ENCODE results near the gene GLTPD2.
"Not testable (repeated sequence)": the region's sequence is repeated elsewhere in the genome, so short reads cannot be mapped to it uniquely, and the experiment has no call there.

The GLTPD2 gene

DNA sequence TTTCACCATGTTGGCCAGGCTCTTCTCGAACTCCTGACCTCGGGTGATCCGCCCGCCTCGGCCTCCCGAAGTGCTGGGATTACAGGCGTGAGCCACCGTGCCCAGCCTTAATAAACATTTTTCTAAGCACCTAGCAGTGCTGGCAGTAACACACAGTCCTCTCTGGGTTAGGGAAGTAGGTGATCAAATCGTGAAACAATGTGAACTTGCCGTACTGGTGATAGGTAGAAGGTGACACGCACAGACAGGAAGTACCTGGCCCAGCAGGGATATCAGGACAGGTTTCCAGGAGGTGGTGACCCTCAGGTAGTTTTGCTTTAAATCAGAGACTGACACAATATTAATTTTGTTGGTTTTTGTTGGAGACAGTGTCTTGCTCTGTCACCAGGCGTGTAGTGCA lies 22.7 kb downstream of the GLTPD2 start:
- DNase-seq = no peak

DNA sequence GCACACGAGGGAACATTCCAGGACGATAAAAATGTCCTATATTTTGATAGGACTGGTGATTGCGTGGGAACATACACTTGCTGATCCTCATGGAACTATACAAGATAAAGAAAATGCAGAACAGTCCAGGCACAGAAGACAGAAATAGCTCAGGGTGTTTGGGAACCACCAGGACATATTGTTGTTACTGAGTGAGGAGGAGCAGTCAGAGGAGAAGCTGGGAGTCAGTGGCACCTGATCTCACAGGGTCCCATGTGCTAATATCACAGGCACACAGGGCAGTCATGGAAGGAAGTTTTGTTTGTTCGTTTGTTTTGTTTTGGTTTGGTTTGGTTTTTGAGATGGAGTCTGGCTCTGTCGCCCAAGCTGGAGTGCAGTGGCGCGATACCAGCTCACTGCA lies 23.9 kb downstream of the GLTPD2 start:
- DNase-seq = no peak

DNA sequence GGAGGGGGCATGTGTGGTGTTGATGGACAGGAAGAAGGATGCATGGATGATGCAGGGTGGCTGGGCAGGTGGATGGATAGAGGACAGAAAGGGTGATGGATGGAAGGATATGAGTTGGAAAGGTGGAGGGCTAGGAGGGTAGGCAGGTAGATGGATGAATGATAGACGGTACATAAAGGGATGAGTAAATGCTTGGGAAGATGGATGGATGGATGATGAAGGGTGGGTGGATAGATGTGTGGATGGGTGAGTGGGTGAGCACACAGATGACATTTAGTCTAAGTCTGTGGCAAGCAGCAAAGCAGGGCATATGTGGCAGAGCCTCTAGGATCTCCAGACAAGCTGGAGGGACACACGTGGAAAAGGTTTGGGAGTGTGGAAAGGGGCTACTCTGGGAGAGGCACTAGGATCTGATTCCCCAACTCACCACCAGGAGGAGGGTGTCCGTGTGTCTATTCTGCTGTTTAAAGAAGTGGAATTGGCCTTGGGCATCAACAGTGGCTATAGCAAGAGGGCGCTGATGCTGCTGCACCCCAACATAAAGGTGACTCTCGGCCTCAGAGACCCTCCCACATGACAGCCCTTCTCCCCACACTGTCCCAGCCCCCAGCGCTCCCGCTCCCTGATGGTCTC lies 26.4 kb downstream of the GLTPD2 start:
- no peak for DNase-seq

DNA sequence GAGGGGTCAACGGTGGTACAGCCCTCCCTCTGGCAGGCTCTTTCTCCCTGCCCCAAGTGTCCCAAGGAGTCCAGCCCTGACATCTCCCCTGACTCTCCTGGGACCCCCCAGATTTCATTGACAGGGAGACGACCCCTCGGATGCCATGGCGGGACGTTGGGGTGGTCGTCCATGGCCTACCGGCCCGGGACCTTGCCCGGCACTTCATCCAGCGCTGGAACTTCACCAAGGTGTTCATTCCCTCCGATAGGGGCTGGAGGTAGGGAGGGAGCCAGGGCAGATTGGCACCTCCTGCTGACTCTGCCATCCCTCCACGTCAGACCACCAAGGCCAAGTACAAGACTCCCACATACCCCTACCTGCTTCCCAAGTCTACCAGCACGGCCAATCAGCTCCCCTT lies 28.1 kb downstream of the GLTPD2 start:
- DNase-seq = no peak

DNA sequence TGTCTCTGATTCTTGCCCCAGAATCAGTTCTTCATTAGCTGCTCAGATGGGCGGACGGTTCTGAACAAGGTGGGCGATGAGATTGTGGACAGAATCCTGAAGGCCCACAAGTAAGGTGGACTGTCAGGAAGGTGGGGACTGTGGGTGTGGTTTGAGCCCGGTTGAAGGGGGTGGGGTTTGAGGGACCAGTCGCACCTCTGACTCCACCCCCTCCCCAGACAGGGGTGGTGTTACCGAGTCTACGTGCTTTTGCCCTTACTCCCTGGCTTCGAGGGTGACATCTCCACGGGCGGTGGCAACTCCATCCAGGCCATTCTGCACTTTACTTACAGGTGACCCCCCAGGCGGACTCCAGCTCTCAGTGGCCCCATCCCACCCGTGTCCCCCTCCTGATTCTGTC lies 29.5 kb downstream of the GLTPD2 start:
- DNase-seq = no peak

DNA sequence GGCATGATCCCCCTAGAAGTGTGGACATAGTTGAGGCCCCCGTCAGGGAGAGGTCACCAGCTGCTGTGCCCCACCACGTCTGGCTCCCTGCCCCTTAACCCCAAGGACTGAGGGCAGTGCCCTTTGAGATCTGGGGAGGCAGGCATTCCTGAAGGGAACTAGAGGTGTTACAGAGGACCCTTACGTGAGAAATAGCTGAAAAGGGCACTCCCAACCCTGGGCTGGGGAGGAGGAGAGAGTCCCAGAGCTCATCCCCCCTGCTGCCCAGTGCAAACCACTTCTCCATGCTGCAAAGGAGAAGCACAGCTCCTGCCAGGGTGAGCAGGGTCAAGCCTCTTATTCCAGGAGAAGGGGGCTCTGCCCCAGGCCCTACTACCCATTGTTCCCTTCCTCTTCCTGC lies 34.1 kb downstream of the GLTPD2 start:
- DNase-seq = no peak

DNA sequence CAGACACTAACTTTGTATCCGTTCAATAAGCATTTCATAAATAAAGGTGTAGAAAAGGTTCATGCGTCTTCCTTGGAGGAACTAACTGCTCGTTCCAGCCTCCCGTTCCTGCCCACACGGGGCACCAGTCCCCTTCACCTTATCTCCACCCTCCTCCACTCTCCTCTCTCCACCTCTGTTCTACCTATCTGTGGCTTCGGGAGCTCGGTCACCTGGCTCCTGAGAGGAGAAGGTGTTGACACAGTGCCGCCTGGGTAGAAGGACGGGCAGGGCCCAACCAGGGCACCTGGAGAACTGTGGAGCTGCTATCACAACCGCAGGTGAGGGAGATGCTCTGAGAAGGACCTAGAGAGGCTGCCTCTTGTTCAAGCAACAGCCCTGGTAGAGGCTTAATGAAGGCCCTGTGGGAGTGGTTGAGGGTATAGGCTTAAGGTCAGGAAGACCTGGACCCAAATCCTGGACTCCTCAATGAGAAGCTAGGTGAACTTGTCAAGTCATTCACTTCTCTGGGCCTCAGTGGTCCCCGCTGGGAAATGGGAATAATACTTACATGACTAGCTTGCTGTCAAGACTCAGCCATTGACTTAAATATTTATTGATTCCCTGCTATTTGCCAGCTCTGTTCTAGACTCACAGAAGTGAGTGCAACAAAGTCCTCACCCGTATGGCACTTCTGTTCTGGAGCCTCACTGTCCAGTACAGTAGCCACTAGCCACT lies 34.8 kb downstream of the GLTPD2 start:
- DNase-seq = no peak

DNA sequence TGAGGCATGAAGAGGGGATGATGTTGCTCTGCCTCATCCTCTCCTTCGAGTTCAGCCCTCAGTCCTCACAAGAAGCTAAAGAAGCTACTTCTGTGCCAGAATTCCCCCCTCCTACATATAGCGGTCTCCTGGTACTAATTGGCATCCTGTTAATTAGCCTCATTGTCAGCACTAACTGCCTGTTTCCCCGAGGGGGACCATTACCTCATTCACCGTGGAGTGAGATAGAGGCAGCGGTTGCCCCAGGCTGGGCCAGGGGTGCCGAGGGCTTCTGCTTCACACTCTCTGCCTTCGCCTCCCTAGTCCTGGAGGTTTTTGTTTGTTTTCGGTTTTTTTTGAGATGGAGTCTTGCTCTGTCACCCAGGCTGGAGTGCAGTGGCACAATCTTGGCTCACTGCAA lies 38.6 kb downstream of the GLTPD2 start:
- DNase-seq = no peak

DNA sequence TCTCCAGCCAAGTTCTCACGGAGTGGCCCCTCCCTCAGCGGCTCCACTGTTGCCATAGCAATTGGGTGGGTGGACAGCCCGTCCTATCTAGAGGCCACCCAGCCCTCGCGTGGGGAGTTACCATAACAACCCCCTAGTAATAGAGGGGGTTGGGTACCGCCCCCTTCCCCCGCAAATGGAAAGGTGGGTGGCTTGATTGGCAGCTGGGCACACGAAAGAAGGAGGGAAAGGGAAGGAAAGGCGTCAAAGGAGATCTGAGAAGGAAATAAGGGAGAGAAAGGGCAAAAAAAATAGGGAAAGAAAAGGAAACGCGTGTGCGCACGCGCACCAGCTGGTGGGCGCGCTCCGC lies 44.0 kb downstream of the GLTPD2 start:
- not testable (repeated sequence) for DNase-seq

DNA sequence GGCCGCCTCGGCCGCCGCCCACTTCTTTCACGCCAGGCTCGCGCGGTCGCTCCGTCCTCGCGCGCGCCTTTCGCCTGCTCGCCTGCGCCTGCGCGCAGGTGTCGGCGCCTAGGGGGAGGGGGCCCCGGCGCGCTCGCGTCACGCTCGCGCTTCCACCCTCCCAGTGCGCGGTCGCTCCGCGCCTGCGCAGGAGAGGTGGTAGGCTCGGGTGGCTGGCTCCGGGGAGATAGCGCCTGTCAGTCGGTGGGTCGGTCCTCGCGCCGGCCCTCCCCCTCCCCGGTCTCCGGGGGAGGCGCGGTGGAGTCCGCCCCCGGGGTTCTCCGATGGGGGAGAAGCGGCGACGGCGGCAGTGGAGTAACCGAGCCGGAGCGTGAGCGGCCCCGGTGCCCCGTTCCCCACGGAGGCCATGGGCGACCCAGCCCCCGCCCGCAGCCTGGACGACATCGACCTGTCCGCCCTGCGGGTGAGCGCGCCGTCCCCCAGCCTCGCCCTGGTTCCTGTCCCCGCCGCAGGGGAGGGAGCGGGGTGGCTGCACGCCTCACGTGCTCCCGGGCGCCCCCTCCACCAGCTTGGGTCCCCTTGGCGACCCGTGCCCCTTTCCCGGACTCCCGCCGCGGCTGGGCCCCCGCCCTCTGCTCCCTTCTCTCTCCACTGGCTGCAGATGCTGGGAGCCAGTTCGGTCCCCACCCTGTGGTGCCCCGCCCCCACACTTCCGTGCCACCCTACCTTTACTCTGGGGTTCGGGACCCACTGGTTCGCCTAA lies 44.6 kb downstream of the GLTPD2 start, which contains the start of gene MINK1:
Gene MINK1, plus strand, starts transcription at position 163 of the 763 bp plus-strand sequence. Its CDS starts 244 bp downstream, at position 407.
- DNase-seq = peak; percentile 95

DNA sequence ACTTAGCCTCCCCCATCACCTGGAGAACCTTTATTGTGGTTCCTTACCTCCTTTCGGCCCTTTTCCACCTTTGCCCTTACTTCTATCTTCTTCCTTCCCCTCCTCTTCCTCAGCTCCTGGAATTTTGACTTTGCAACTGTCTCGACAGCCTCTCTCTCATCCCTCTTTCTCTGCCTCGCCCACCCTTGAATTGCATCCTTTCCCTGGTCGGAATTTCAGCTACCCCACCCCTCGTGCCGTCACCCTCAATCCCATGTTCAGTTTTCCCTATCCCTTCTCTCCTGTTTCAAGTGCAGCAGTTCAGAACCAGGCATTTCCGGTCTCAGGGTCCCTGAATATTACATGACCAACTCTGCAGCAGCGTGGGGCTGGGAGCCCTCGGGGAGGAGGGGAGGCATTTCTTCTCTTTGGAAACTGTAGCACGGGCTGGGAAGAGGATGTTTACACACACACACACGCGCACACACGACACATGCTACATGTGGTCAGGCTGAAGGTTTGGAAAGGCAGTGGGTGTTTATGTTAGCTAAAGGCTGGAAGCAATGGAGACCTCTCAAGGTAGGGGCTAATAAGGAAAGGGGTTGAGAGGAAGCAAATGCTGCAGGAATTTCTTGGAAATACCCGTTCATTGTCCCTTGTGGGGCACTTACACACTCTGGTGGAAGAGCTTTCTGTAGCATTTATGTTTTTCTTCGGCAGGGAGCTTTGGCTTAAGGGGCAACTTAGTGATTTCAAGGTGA lies 45.3 kb downstream of the GLTPD2 start:
- peak; percentile 22 for DNase-seq

DNA sequence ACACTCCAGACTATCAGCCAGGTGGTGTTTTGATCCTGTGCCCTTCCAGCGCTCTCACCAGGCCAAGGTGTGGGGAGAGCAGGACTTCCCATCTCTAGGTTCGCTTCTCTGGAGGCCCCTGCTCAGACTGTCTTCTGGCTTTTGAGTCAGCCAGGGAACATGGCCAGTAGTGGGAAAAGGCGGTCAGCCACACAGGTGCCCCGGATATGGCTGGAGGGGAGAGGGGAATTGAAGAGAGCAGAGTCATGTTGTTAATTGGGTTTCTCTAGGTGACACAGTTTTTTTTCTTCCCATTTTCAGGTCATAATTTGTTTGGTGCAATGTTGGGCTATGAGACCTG lies 45.9 kb downstream of the GLTPD2 start:
- no peak for DNase-seq

DNA sequence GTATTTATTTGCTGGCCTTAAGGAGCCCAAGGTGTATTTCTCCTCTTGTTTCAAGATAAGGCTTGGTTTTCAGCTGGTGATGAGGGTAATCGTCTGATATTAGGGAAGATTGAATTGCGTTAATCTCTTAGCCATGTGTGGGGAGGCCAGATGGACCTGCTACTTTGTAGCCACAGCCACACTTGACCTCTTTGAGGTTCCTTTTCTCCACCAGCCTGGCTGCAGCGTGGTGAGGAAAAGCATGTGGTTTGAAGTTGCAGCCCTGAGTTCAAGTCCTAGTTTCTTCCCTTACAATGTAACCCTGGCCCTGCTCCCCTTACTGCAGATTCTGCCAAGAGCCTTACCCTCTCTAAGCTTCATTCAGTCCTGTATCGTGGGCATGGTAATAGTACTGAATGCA lies 47.5 kb downstream of the GLTPD2 start:
- DNase-seq = no peak

DNA sequence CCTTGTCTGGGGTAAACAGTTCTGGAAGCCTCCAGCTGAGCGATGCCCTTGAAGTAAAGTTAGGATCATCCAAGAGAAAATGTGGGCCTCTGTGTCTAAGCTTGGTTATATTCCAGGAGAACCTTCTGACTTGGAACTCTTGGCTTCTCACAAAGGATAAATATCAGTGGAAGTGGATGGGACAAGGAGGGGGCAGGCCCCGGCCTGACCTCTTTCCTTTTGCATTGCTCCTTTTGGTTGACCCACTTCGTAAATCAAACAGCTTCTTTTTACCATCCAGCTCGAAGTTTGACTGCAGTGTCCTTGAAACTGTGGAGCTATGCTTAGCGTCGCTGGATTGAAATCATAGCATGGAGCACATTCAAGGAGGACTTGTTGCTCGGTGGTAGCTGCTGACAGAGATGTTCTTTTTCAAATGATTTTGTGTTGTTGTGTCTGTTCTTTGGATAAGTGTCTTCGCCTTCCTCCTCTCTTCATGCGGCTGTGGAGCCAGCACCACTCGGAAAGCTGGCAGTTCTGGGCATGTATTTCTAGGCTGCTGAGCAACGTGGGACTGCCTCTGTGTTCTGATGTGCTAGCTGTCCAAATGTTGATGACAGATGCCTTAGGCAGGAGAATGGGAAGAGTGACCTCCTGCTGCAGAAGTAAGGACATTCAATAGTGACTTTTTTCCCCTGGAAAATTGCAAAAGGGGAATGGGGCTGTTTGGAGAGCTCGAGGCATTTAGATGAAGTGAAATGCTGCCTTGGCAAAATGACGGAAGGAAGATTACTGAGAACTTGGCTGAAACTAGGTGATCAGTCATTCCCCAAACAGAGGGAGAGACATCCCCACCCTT lies 48.9 kb downstream of the GLTPD2 start:
- DNase-seq = no peak

DNA sequence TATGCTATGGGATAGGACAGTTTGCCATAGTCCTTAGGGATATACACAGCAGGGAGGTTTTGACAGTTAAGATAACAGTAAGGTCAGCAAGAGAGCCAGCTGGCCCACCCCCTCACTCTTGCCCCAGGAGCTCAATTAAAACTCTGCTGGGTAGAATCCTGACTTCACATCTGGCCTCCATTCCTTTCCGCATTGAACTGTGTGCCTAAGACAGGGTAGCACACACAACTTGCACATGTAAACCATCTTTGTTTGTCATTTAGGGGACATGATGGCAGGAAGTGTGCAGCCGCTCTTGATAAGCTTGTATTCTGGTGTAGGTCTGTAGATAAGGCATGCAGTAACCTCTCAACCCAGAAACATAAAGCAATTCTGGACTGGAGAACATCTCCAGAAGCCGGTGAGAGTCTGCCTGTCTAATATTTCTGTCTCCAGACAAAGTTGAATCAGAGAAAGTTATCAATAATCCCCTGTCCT lies 49.6 kb downstream of the GLTPD2 start:
- no peak for DNase-seq

DNA sequence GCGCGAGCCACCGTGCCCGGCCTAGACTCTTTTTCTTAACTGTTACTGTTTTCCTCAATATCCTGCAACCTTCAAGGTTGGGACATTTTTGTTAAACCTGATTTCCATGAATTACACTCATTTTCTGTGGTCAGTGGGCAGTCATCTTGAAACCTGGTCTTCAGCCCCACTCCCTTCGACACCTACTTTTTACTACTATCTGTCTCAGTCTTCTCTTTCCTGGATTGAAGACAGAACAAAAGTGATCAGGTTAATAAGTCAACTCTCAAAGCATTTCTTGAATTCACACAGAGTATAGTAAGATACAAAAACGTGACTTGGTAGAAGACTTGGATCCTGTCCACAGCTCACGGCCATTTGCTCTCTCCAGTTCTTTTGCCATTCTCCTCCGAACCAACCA lies 50.5 kb downstream of the GLTPD2 start:
- no peak for DNase-seq
